HG03575 (cell line): Measurements from ENCODE around the gene MIER1.
"Not testable (repeated sequence)": the region's sequence is repeated elsewhere in the genome, so short reads cannot be mapped to it uniquely, and the experiment has no call there.

ENCODE experiments used
- ATAC-seq: cut with Tn5 transposase; IDR thresholded peaks from one replicate; pipeline ENCODE4 v1.9.1; 2021; ENCODE audit not compliant: unreplicated experiment, insufficient number of reproducible peaks, low FRiP score; ENCODE audit errors: extremely low read depth

Gene MIER1

GRCh38 chr1:66924756-66925557, at the start of gene MIER1, which contains the start of gene DNAI4:
Gene MIER1 (plus strand): TSS chr1:66924990. CDS start chr1:66925029, 39 bp downstream.
Gene DNAI4 (minus strand): TSS chr1:66924856. CDS start chr1:66924831, 25 bp downstream.
- ATAC-seq: peak; percentile 62

DNA sequence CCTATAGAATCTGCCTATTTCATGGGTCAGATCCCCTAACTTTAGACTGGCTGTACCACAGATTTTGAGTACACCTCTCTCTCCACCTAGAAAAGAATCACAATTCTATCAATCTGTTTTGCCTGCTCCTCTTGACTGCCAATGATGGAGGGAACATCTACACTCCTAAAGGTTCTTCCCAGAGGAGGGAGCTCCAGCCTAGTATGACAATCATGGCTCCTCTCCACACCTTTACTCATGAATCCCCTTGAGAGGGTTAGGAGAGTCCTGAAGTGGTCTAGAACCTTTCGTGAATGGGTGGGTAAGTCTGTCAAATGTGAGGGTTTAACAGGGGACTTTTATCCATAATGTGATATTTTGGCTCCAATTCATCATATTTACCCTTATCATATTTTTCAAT, 48.1 kb upstream of the MIER1 start:
- ATAC-seq: no peak

DNA sequence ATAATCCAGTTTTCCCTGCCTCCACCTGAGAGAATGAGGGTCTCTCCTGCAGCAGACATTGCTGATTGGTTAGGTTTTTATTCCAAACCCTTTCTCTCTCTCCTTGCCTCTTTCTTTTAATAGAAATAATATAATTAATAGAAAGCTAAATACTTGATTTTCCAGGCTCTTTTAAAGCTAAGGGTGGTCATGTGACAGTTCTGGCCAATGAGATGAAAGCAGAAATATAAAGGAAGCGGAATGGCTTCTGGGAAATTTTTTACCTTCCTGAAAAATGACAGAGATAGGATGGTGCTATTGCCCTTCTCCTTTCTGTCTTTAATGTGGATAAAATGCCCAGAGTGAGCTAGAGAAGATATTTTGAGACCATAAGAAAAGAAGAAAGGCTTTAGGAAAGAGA, 35.8 kb upstream of the MIER1 start:
- ATAC-seq: no peak

GRCh38 chr1:66890621-66891020, 34.2 kb upstream of the MIER1 start:
- no peak for ATAC-seq

DNA sequence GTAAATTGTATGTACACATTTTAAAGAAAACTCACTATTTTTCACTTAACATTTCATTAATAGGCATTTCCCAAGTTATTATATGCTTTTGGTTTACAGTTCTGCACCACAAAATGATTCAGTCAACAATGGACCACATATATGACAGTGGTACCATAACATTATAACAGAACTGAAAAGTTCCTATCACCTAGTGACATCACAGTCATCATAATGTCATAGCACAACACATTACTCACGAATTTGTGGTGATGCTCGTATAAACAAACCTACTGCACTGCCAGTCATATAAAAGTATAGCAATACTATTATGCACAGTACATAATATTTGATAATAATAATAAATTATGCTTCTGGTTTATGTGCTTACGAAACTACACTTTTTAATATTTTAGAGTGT, 31.1 kb upstream of the MIER1 start:
- no peak for ATAC-seq

GRCh38 chr1:66915203-66915602, 9.6 kb upstream of the MIER1 start:
- ATAC-seq: not testable (repeated sequence)

DNA sequence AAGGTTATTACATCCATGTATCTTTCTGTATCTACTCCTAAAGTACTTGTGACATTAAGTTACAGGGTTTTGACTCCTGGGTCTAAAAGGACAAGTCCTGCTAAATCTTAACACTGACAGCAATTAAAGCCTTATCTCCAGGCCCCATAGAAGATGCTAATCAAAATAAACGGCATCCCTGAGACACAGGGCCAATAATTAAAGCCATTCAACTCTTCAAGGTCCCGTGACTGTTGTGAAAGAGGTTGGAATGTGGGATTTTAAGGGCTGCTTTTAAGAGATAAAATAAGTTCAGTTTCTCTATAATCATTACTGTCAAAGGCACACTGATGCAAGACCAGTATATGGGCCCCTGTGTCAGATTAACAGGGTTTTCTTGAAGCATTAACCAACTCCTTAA, 8.5 kb upstream of the MIER1 start:
- ATAC-seq: no peak

DNA sequence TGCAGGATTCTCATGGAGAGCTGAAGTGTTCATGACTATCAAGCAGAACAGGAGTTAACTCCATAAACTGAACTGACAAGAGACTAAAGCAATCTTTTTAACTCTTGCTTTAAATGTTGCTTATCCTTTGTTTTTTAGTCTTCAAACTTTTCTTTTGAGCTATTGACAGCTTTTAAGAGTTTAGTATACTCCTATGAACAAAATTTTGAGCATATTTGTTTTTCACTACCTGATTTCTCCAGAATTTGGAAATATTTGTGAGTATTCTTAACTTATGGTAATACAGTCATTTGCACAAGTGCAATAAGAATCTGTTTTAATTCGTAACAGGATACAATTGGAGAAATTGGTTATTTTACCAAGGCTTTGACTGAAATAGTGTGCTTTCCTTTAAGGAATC, 7.3 kb upstream of the MIER1 start:
- ATAC-seq: no peak

DNA sequence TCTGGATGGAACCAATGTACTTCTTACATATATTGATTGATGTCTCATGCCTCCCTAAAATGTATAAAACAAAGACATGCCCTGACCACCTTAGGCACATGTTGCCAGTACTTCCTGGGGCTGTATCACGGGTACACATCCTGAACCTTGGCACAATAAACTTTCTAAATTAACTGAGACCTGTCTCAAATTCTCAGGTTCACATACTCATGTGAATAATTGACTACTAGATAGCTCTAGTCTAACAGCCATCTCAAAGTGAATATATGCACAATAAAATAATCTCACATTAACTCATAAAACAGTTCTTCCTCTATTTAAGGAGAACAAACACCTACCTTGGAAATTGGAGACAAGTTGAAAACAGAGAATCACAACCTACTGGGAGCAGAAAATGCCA, 5.7 kb upstream of the MIER1 start:
- no peak for ATAC-seq

DNA sequence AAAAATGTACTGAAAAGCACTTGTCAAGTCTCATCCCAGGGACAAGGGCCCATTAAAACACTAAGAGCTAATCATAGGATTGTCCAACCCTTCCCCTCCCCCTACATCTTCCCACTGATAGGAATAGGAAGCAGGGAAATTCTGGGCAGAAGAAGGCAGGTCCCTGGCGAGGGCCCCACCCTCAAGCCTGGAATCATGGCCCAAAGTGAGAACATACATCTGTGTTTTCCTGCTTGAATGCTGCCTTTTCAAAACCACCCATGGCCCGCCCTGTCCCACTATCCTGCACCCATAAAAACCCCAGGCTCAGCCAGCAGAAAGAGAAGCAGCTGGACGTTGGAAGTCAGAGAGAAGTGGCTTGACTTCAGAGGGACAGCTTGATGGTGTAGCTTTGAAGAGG, 5.0 kb upstream of the MIER1 start:
- no peak for ATAC-seq

DNA sequence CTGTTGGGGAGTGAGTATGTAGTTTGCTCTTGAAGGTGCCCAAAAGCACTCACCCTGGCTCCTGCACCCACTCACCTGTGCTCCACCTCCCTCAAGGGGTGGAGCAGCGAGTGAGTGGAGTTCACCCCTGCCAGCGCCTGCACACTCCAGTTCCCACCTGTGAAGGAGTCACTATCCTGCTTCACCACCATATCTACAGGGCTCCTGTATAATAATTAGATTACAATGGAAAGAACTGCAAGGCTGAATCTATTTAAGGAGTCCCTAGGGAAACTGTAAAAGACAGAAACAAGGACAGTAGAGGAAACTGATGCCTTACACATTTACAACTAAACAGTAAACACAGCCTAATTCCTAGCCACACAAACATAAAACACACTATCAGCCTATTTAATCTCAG, 4.2 kb upstream of the MIER1 start:
- no peak for ATAC-seq

GRCh38 chr1:66925558-66925910, 744 bp downstream of the MIER1 start:
- ATAC-seq: peak; percentile 0

- ATAC-seq: no peak
Measured at GRCh38 chr1:66925944-66926343, 1.2 kb downstream of the MIER1 start.

DNA sequence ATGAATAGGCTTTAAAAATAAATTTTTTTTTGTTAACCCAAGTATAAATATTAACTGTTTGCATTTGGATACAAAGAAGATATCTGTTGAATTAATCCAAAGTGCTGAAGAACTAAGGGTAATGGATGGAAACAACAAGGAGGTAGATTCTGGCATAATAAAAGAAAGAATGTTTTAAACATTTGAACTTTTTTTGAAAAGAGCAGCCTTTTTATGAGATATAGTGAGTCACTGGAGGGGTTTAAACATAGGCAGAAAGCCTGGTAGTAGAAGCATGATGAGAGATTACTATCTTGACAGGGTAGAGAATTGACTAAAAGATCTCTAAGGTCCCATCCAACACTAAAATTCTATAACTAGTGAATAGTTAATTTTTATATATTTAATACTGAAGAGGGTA, 2.7 kb downstream of the MIER1 start:
- no peak for ATAC-seq

GRCh38 chr1:66929146-66929688, 4.4 kb downstream of the MIER1 start:
- ATAC-seq: no peak

DNA sequence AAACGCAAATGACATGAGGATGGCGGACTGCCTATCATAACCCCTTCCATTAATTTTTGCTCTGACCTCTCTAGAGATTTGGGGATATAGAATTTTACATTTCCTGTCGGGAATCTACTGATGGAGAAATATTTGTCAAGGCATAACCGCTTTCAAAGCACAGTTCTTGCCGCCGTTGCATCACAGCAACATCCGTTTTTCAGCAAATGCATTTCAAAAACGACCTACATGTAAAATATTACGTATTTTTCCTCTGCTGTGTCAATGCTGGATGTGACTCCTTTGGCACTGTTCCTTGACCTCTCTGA, 4.9 kb downstream of the MIER1 start:
- no peak for ATAC-seq

DNA sequence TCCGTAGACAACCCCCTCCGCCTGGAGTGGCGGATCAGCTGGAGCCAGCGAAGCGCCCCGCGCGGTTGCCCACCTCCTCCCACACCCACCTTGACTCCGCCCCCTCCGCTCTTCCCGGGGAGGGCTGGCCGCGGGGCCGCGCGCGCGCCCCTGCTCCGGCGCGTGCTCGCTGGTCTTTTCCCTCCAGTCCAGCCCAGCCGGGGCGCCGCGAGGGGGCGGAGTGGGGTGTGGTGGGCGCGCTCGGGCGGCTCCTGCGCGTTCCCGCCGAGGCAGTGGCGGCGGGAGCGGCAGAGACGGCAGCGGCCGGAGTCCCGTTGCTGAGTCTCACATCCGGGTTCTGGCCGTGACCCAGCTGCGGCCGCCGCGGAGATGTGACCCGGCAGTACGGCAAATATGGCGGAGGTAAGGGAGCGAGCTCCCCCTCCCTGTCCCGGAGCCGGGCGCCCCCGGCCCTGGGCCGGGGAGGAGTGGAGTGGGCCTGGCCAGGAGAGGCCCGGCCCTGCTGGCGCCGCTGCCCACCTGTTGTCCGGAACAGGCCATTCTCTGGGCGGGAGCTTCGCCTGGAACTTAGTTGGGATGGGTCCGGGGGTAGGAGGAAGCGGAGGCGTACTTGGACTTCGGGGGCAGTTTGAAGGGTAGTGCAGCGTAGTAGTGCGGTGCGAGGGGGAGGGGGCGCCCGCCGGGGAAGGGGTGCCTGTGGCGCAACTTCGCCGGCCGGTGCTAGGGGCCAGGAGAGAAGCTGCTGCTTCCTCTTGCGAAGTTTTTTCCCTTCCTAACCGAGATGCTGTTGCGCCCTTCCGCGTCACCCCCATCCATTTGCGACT, 5.4 kb downstream of the MIER1 start:
- ATAC-seq: no peak

DNA sequence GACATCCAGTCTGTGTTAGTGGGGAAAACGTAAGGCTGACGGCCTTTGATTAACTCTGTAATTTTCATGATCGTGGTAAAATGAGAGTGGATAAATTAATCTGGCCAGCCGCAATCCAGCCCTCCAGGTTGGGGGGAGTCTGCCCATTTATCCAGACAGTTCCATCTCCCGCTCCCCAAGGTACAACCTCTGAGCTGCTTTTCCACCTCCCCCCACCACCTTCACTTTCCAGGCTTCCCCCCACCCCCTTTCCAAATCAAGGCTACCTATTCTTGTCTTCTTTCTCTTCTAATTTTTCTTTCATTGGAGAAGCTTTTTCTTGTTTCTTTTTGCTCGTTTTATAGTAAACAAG, 6.0 kb downstream of the MIER1 start:
- ATAC-seq: no peak

- ATAC-seq: no peak
Measured at GRCh38 chr1:66931590-66931989, 6.8 kb downstream of the MIER1 start.

- no peak for ATAC-seq
Measured at GRCh38 chr1:66932291-66932690, 7.5 kb downstream of the MIER1 start.
